Mammary epithelial cell (primary cell): ENCODE results near the gene ERG.

ENCODE experiments used
- EZH2 ChIP-seq: IDR thresholded peaks from 2 replicates; pipeline ENCODE4 v1.6.1; 2012; ENCODE audit warnings: low read length, inconsistent platforms, borderline replicate concordance
- TF ChIP-seq, protein P1 (sequence below), 2 donors: IDR thresholded peaks in 1 of 2; conservative IDR thresholded peaks in 1 of 2; 2 replicates each; pipeline ENCODE4 v1.5.1; 2011 to 2012; ENCODE audit warnings: inconsistent platforms in 2 of 2, low read length in 2 of 2, mild to moderate bottlenecking in 2 of 2, control low read depth in 1 of 2, low read depth in 1 of 2; ENCODE audit not compliant: insufficient read depth in 1 of 2; ENCODE audit errors: extremely low read depth in 1 of 2

DNA sequence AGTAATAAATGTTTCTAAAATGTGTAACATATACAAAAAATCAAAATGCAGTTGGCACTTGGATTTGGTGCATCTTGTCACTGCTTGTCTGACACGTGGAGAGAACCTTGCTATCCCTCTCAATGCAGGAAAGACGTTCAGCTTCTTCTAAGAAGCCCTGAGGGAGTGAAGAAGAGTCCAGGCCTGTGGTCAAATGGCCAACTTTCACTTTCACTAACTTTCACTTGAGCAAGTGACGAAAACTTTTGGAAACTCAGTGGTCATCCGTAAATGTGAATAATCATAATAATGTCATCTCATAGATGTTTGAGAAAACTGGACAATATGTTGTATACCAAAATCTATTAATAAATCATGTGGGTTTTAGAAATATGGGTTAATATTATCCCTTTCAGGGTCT, 61.9 kb downstream of the ERG start:
- TF ChIP-seq, protein P1, sequence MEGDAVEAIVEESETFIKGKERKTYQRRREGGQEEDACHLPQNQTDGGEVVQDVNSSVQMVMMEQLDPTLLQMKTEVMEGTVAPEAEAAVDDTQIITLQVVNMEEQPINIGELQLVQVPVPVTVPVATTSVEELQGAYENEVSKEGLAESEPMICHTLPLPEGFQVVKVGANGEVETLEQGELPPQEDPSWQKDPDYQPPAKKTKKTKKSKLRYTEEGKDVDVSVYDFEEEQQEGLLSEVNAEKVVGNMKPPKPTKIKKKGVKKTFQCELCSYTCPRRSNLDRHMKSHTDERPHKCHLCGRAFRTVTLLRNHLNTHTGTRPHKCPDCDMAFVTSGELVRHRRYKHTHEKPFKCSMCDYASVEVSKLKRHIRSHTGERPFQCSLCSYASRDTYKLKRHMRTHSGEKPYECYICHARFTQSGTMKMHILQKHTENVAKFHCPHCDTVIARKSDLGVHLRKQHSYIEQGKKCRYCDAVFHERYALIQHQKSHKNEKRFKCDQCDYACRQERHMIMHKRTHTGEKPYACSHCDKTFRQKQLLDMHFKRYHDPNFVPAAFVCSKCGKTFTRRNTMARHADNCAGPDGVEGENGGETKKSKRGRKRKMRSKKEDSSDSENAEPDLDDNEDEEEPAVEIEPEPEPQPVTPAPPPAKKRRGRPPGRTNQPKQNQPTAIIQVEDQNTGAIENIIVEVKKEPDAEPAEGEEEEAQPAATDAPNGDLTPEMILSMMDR (conservative IDR thresholded peaks at IDR 0.05 in 1 of 2, IDR thresholded peaks at IDR 0.05 in 1 of 2; ENCODE audit: extremely low read depth in 1 of 2, insufficient read depth in 1 of 2, low read depth in 1 of 2, low read length in 2 of 2) = no peak
- TF ChIP-seq EZH2 = no peak
